ENCODE measurements around the gene CDRT15. TPM values are rescaled to one million over a fixed set of nuclear protein-coding genes. Genes with fewer than 3 reads are reported as not detected.

CDRT15 gene
- total and polyA plus RNA-seq, 2 experiments from 2014 or later, result 0.40 TPM; not detected in 1

- TF ChIP-seq ZNF462 (CRISPR knock-in tag; IDR thresholded peaks at IDR 0.05) (no peak), CREB1 (CRISPR knock-in tag; IDR thresholded peaks at IDR 0.05; ENCODE audit: low read depth) (no peak), ZNF331 (CRISPR knock-in tag; IDR thresholded peaks at IDR 0.05; ENCODE audit: low read depth) (no peak), ZNF114 (CRISPR knock-in tag; IDR thresholded peaks at IDR 0.05) (no peak), REST (IDR thresholded peaks at IDR 0.05; ENCODE audit: unreplicated experiment) (no peak), POLR2AphosphoS5 (IDR thresholded peaks at IDR 0.05; ENCODE audit: low read depth) (no peak), EZH2phosphoT487 (IDR thresholded peaks at IDR 0.05; ENCODE audit: unreplicated experiment) (no peak)
Measured at GRCh38 chr17:14201988-14202380, 34.7 kb downstream of the CDRT15 start (continued).

Measured in GM23338 (cell line).